ENCODE results near the gene APLNR.

DNA sequence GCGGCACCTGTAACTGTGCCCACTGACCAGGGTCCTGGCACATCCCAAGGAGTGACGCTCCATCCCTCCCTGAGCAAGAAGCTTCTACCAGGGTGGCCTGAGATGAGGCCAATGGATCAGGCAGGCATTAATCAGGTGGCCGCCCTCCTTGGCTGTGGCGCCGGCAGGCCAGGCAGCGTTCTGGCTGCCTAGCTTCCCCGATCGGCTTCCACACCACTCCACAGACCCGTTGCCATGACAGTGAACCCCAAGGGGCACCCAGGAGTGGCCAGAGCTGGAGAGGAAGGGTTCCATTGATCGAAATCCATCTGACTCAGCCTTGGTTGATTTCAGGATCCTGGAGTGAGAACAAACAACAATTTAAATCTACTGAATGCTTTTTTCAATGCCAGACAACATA is 34.8 kb downstream of the APLNR start:
- TF ChIP-seq, protein P1, sequence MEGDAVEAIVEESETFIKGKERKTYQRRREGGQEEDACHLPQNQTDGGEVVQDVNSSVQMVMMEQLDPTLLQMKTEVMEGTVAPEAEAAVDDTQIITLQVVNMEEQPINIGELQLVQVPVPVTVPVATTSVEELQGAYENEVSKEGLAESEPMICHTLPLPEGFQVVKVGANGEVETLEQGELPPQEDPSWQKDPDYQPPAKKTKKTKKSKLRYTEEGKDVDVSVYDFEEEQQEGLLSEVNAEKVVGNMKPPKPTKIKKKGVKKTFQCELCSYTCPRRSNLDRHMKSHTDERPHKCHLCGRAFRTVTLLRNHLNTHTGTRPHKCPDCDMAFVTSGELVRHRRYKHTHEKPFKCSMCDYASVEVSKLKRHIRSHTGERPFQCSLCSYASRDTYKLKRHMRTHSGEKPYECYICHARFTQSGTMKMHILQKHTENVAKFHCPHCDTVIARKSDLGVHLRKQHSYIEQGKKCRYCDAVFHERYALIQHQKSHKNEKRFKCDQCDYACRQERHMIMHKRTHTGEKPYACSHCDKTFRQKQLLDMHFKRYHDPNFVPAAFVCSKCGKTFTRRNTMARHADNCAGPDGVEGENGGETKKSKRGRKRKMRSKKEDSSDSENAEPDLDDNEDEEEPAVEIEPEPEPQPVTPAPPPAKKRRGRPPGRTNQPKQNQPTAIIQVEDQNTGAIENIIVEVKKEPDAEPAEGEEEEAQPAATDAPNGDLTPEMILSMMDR (IDR thresholded peaks at IDR 0.05): no peak
- no peak for TF ChIP-seq EZH2 (IDR thresholded peaks at IDR 0.05)

Data from neural progenitor cell (in vitro differentiated cells).